Measurements from ENCODE around the gene CHMP3.

Gene CHMP3

GRCh38 chr2:86488561-86489250 is 74.5 kb downstream of the CHMP3 start:
- H3K9me3 ChIP-seq (ENCODE audit: low read length): no peaks in the 10 kb centered on the region
- no peak overlapping the region for H3K4me3 ChIP-seq (ENCODE audit: low read length)
- no peak overlapping the region for H2AFZ ChIP-seq (ENCODE audit: low read depth, low read length)
- H3K4me1 ChIP-seq (ENCODE audit: insufficient read depth, low read length): no peaks in the 10 kb centered on the region
- H3K36me3 ChIP-seq (ENCODE audit: insufficient read depth, low read length): peaks cover 98% of the 10 kb centered on the region
- H3K27me3 ChIP-seq (ENCODE audit: insufficient read depth, low read length): no peaks in the 10 kb centered on the region

DNA sequence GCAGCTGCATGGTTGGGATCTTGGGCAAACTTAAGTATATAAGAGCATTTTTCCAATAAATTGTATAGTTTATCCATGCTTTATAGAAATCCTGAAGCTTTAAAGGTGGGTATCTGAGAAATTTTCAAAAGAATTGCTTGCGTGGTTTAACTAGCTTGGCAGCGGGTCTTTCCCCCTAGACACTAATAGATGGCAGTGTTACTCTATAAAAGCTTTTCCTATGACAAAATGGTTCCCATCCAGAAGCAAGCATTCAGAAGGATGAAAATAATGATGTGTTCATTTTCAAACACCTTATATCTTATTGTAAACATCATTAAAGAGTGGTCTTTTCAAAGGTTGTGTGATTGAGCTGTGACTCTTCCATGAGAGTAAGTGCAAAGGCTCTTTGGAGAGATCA is 76.2 kb downstream of the CHMP3 start:
- H2AFZ ChIP-seq (ENCODE audit: low read depth, low read length): no peak overlapping the region
- H3K4me3 ChIP-seq (ENCODE audit: low read length): no peak overlapping the region
- H3K27me3 ChIP-seq (ENCODE audit: insufficient read depth, low read length): no peaks in the 10 kb centered on the region
- H3K4me1 ChIP-seq (ENCODE audit: insufficient read depth, low read length): no peaks in the 10 kb centered on the region
- no peaks in the 10 kb centered on the region for H3K9me3 ChIP-seq (ENCODE audit: low read length)
- peaks cover 98% of the 10 kb centered on the region for H3K36me3 ChIP-seq (ENCODE audit: insufficient read depth, low read length)

DNA sequence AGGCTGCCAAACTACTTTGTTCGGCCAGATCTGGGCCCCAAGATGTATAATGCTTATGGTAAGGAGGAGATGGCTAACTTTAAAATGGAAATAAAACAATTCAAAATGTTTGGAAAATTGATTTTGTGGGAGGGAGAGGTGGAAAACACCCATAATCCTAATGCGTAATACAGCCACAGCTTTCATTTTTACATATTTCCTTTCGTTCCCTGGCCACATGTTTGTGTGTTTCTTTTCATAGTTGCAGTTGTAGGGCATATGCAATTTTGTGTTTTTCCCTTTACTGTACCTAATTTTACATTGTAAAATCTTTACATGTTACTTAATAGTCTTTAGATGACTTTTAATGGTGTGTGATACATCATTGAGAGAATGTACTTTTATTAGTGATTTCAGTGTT is 77.4 kb downstream of the CHMP3 start:
- Histone ChIP-seq H2AFZ (ENCODE audit: low read depth, low read length) (no peak overlapping the region), H3K9me3 (ENCODE audit: low read length) (no peaks in the 10 kb centered on the region), H3K27me3 (ENCODE audit: insufficient read depth, low read length) (no peaks in the 10 kb centered on the region), H3K4me1 (ENCODE audit: insufficient read depth, low read length) (no peaks in the 10 kb centered on the region), H3K4me3 (ENCODE audit: low read length) (no peak overlapping the region), H3K36me3 (ENCODE audit: insufficient read depth, low read length) (peaks cover 98% of the 10 kb centered on the region)

DNA sequence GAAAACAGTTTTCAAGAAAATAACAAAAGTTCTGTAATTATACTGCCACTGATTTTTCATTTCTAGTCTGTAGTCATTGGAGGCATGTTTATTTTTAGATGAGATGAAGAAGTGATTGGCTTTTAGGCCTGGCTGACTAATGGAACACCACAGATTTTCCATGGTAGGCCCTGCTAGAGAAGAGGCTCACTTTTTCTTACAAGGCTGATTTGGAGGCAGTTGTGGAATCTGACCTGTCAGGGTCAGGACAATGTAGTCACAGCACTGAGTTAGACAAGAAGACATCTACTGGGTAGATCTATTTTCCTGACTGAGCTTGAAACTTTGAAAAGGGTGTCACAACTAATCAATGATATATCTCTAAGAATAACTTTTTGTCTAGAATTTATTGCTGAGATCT is 78.1 kb downstream of the CHMP3 start:
- H2AFZ ChIP-seq (ENCODE audit: low read depth, low read length): no peak overlapping the region
- H3K4me3 ChIP-seq (ENCODE audit: low read length): no peak overlapping the region
- no peaks in the 10 kb centered on the region for H3K4me1 ChIP-seq (ENCODE audit: insufficient read depth, low read length)
- H3K27me3 ChIP-seq (ENCODE audit: insufficient read depth, low read length): no peaks in the 10 kb centered on the region
- no peaks in the 10 kb centered on the region for H3K9me3 ChIP-seq (ENCODE audit: low read length)
- H3K36me3 ChIP-seq (ENCODE audit: insufficient read depth, low read length): peaks cover 98% of the 10 kb centered on the region

DNA sequence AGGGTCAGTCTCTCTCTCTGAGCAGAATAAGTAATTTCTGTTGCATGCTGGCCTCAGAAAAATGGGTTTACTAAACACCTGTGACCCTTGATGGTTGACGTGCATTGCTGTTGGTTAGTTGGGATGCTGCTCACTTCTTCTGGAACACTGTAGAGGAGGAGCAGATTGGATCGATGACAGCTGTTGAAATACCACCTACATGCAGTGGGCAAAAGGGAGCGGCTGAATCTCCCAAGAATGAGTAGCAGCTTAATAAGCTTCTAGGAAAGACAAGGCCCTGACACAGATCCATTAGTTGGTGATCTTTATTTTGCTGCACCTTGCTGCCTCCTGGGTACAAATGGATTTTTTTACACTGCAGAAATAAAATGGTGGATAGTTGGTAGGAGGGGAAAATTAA is 78.9 kb downstream of the CHMP3 start:
- H2AFZ ChIP-seq (ENCODE audit: low read depth, low read length): no peak overlapping the region
- H3K36me3 ChIP-seq (ENCODE audit: insufficient read depth, low read length): peaks cover 96% of the 10 kb centered on the region
- no peaks in the 10 kb centered on the region for H3K4me1 ChIP-seq (ENCODE audit: insufficient read depth, low read length)
- no peaks in the 10 kb centered on the region for H3K27me3 ChIP-seq (ENCODE audit: insufficient read depth, low read length)
- no peak overlapping the region for H3K4me3 ChIP-seq (ENCODE audit: low read length)
- no peaks in the 10 kb centered on the region for H3K9me3 ChIP-seq (ENCODE audit: low read length)

DNA sequence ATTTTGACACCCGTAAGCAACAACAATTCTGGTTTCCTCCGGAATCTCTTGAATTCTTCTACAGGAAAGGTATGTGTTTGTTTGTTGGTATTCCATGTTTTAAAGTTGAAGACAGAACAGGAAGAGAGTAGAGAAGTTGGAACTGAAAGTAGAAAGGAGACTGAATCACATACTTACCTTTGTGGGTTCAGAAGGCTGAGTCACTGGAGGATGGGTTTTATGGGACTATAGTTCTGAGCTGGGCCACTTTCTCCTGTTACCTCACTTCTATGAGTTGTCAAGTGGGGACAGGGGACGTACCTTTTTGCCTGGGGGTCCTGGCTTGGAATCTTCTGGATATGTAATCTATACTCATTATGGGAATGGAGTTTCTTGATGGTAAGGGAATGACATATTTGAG is 81.2 kb downstream of the CHMP3 start:
- peaks cover 96% of the 10 kb centered on the region for H3K36me3 ChIP-seq (ENCODE audit: insufficient read depth, low read length)
- no peaks in the 10 kb centered on the region for H3K27me3 ChIP-seq (ENCODE audit: insufficient read depth, low read length)

DNA sequence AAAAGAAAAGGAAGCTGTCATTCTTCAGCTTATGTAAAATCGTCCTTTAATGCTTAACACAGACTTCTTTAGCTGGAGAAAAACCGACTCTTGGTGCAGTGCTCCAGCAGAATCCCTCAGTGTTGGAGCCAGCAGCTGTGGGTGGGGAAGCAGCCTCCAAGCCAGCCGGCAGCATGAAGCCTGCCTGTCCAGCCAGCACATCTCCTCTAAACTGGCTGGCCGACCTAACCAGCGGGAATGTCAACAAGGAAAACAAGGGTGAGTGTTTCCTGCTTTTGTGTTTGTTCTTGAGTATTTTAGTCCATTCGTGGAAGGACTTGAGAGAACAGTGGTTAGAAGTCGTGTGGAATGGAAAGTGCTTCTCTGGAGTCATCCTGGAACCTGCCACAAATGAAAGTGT is 83.1 kb downstream of the CHMP3 start:
- no peak overlapping the region for H2AFZ ChIP-seq (ENCODE audit: low read depth, low read length)
- H3K27me3 ChIP-seq (ENCODE audit: insufficient read depth, low read length): no peaks in the 10 kb centered on the region
- no peak overlapping the region for H3K4me3 ChIP-seq (ENCODE audit: low read length)
- no peaks in the 10 kb centered on the region for H3K4me1 ChIP-seq (ENCODE audit: insufficient read depth, low read length)
- H3K36me3 ChIP-seq (ENCODE audit: insufficient read depth, low read length): peaks cover 94% of the 10 kb centered on the region
- H3K9me3 ChIP-seq (ENCODE audit: low read length): no peaks in the 10 kb centered on the region

More for the DNA sequence above, 81.2 kb downstream of the CHMP3 start:
- Histone ChIP-seq H3K9me3 (ENCODE audit: low read length) (no peaks in the 10 kb centered on the region), H3K4me1 (ENCODE audit: insufficient read depth, low read length) (no peaks in the 10 kb centered on the region), H3K4me3 (ENCODE audit: low read length) (no peak overlapping the region), H2AFZ (ENCODE audit: low read depth, low read length) (no peak overlapping the region)

- Histone ChIP-seq H3K9me3 (ENCODE audit: low read length) (no peaks in the 10 kb centered on the region), H3K27me3 (ENCODE audit: insufficient read depth, low read length) (no peaks in the 10 kb centered on the region), H3K4me1 (ENCODE audit: insufficient read depth, low read length) (no peaks in the 10 kb centered on the region), H2AFZ (ENCODE audit: low read depth, low read length) (no peak overlapping the region), H3K36me3 (ENCODE audit: insufficient read depth, low read length) (peaks cover 93% of the 10 kb centered on the region), H3K4me3 (ENCODE audit: low read length) (no peak overlapping the region)
Observed at GRCh38 chr2:86477349-86477748, 85.9 kb downstream of the CHMP3 start.

- H3K4me3 ChIP-seq (ENCODE audit: low read length): no peak overlapping the region
- H3K36me3 ChIP-seq (ENCODE audit: insufficient read depth, low read length): peaks cover 93% of the 10 kb centered on the region
- H3K27me3 ChIP-seq (ENCODE audit: insufficient read depth, low read length): no peaks in the 10 kb centered on the region
- no peaks in the 10 kb centered on the region for H3K4me1 ChIP-seq (ENCODE audit: insufficient read depth, low read length)
- no peak overlapping the region for H2AFZ ChIP-seq (ENCODE audit: low read depth, low read length)
- no peaks in the 10 kb centered on the region for H3K9me3 ChIP-seq (ENCODE audit: low read length)
Observed at GRCh38 chr2:86476918-86477317, 86.3 kb downstream of the CHMP3 start.

GRCh38 chr2:86476092-86476491 is 87.2 kb downstream of the CHMP3 start:
- Histone ChIP-seq H3K4me1 (ENCODE audit: insufficient read depth, low read length) (no peaks in the 10 kb centered on the region), H3K9me3 (ENCODE audit: low read length) (no peaks in the 10 kb centered on the region), H3K27me3 (ENCODE audit: insufficient read depth, low read length) (no peaks in the 10 kb centered on the region), H3K36me3 (ENCODE audit: insufficient read depth, low read length) (peaks cover 91% of the 10 kb centered on the region), H3K4me3 (ENCODE audit: low read length) (no peak overlapping the region), H2AFZ (ENCODE audit: low read depth, low read length) (no peak overlapping the region)

- no peaks in the 10 kb centered on the region for H3K9me3 ChIP-seq (ENCODE audit: low read length)
- peaks cover 93% of the 10 kb centered on the region for H3K36me3 ChIP-seq (ENCODE audit: insufficient read depth, low read length)
- no peak overlapping the region for H2AFZ ChIP-seq (ENCODE audit: low read depth, low read length)
- H3K4me1 ChIP-seq (ENCODE audit: insufficient read depth, low read length): no peaks in the 10 kb centered on the region
- H3K4me3 ChIP-seq (ENCODE audit: low read length): no peak overlapping the region
- H3K27me3 ChIP-seq (ENCODE audit: insufficient read depth, low read length): no peaks in the 10 kb centered on the region
Observed at GRCh38 chr2:86471637-86472036, 91.6 kb downstream of the CHMP3 start.

- Histone ChIP-seq H2AFZ (ENCODE audit: low read depth, low read length) (no peak overlapping the region), H3K9me3 (ENCODE audit: low read length) (no peaks in the 10 kb centered on the region), H3K27me3 (ENCODE audit: insufficient read depth, low read length) (no peaks in the 10 kb centered on the region), H3K4me3 (ENCODE audit: low read length) (no peak overlapping the region), H3K36me3 (ENCODE audit: insufficient read depth, low read length) (peaks cover 95% of the 10 kb centered on the region), H3K4me1 (ENCODE audit: insufficient read depth, low read length) (no peaks in the 10 kb centered on the region)
Observed at GRCh38 chr2:86470890-86471289, 92.4 kb downstream of the CHMP3 start.

GRCh38 chr2:86468162-86469033 is 94.8 kb downstream of the CHMP3 start:
- Histone ChIP-seq H3K9me3 (ENCODE audit: low read length) (no peaks in the 10 kb centered on the region), H3K36me3 (ENCODE audit: insufficient read depth, low read length) (peaks cover 96% of the 10 kb centered on the region), H3K4me3 (ENCODE audit: low read length) (no peak overlapping the region), H2AFZ (ENCODE audit: low read depth, low read length) (no peak overlapping the region), H3K27me3 (ENCODE audit: insufficient read depth, low read length) (no peaks in the 10 kb centered on the region), H3K4me1 (ENCODE audit: insufficient read depth, low read length) (no peaks in the 10 kb centered on the region)
